ENCODE results near the gene ZNF184. TPM values are rescaled to one million over a fixed set of nuclear protein-coding genes. Genes with fewer than 3 reads are reported as not detected.
A peak's percentile ranks its signal among the peaks of the same experiment; 100 is the strongest.

ZNF184 gene
- total and polyA plus RNA-seq, 9 of the 15 experiments (the other 6 are each of a cell fraction or from before 2014, with no cell fraction given) = 7.6 to 22.2 (median 12.8) TPM

GRCh38 chr6:27505209-27506027, 32.5 kb upstream of the ZNF184 start (continued):
- peak; percentile 70; the same call in 1 of the 2 replicates for TF ChIP-seq ZNF764 (CRISPR knock-in tag; IDR thresholded peaks at IDR 0.05; ENCODE audit: low read depth)
- TF ChIP-seq ILF3 (IDR thresholded peaks at IDR 0.05; ENCODE audit: borderline replicate concordance) = peak; percentile 44; the same call in 1 of the 2 replicates
- TF ChIP-seq, protein P1, sequence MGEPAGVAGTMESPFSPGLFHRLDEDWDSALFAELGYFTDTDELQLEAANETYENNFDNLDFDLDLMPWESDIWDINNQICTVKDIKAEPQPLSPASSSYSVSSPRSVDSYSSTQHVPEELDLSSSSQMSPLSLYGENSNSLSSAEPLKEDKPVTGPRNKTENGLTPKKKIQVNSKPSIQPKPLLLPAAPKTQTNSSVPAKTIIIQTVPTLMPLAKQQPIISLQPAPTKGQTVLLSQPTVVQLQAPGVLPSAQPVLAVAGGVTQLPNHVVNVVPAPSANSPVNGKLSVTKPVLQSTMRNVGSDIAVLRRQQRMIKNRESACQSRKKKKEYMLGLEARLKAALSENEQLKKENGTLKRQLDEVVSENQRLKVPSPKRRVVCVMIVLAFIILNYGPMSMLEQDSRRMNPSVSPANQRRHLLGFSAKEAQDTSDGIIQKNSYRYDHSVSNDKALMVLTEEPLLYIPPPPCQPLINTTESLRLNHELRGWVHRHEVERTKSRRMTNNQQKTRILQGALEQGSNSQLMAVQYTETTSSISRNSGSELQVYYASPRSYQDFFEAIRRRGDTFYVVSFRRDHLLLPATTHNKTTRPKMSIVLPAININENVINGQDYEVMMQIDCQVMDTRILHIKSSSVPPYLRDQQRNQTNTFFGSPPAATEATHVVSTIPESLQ (CRISPR knock-in tag; IDR thresholded peaks at IDR 0.05) = no peak
- no peak for TF ChIP-seq SIN3B (IDR thresholded peaks at IDR 0.05; ENCODE audit: low read depth)
- no peak for TF ChIP-seq ZNF133 (CRISPR knock-in tag; IDR thresholded peaks at IDR 0.05)
- TF ChIP-seq HES1 (IDR thresholded peaks at IDR 0.05; ENCODE audit: low read depth) = no peak
- TF ChIP-seq NCOA2 (IDR thresholded peaks at IDR 0.05; ENCODE audit: partially characterized antibody in 2 of 2) = peak in 1 of 2 experiments; percentile 75
- TF ChIP-seq ZNF41 (CRISPR knock-in tag; conservative IDR thresholded peaks at IDR 0.05) = no peak
- peak; percentile 84 to 86 for TF ChIP-seq NRF1 (conservative IDR thresholded peaks at IDR 0.05 in 1 of 2, IDR thresholded peaks at IDR 0.05 in 1 of 2)
- no peak for TF ChIP-seq ZFX (CRISPR knock-in tag; IDR thresholded peaks at IDR 0.05)
- no peak for TF ChIP-seq SMAD3 (CRISPR knock-in tag; conservative IDR thresholded peaks at IDR 0.05)
- TF ChIP-seq LCOR (CRISPR knock-in tag; IDR thresholded peaks at IDR 0.05) = peak; percentile 92
- TF ChIP-seq ZNF583 (CRISPR knock-in tag; IDR thresholded peaks at IDR 0.05) = no peak
- TF ChIP-seq ZBED1 (IDR thresholded peaks at IDR 0.05) = no peak
- TF ChIP-seq E2F1 (CRISPR knock-in tag; IDR thresholded peaks at IDR 0.05) = no peak
- no peak for TF ChIP-seq KAT7 (CRISPR knock-in tag; IDR thresholded peaks at IDR 0.05; ENCODE audit: borderline replicate concordance)
- TF ChIP-seq, protein P2, sequence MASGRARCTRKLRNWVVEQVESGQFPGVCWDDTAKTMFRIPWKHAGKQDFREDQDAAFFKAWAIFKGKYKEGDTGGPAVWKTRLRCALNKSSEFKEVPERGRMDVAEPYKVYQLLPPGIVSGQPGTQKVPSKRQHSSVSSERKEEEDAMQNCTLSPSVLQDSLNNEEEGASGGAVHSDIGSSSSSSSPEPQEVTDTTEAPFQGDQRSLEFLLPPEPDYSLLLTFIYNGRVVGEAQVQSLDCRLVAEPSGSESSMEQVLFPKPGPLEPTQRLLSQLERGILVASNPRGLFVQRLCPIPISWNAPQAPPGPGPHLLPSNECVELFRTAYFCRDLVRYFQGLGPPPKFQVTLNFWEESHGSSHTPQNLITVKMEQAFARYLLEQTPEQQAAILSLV (tag; IDR thresholded peaks at IDR 0.05) = no peak
- peak; percentile 89 for TF ChIP-seq ZSCAN29 (IDR thresholded peaks at IDR 0.05)
- TF ChIP-seq GABPB2 (CRISPR knock-in tag; conservative IDR thresholded peaks at IDR 0.05) = no peak
- peak; percentile 1; the same call in 1 of the 2 replicates for TF ChIP-seq MIER1 (IDR thresholded peaks at IDR 0.05; ENCODE audit: low read depth)
- TF ChIP-seq SMAD4 (CRISPR knock-in tag; conservative IDR thresholded peaks at IDR 0.05) = peak; percentile 51; the same call in 1 of the 2 replicates
- no peak for TF ChIP-seq ZNF347 (CRISPR knock-in tag; IDR thresholded peaks at IDR 0.05; ENCODE audit: low read depth)
- no peak for TF ChIP-seq MED1 (CRISPR knock-in tag; IDR thresholded peaks at IDR 0.05; ENCODE audit: borderline replicate concordance)

Data from K562 (cell line).